ENCODE measurements around the gene MARCKSL1. TPM values are rescaled to one million over a fixed set of nuclear protein-coding genes. Genes with fewer than 3 reads are reported as not detected.

The MARCKSL1 gene
- total RNA-seq, 2 donors from 2014 or later, result 12.9 to 34.5 TPM

GRCh38 chr1:32327204-32327603 is 8.8 kb downstream of the MARCKSL1 start:
- TF ChIP-seq CTCF (IDR thresholded peaks at IDR 0.05), result no peak
- TF ChIP-seq POLR2A (IDR thresholded peaks at IDR 0.05), result no peak
- no peak for ATAC-seq
- peaks cover 8% of the 10 kb centered on the region for H3K4me1 ChIP-seq
- intact Hi-C loops (cut with DNase I), result no loop called here
- H3K27me3 ChIP-seq, result no peaks in the 10 kb centered on the region
- DNase-seq, result no peak
- H3K27ac ChIP-seq, result no peak overlapping the region
- WGBS, 2 donors, result 91 to 93% methylated on average over 11 of the region's 11 CpGs
- no peak overlapping the region for H3K4me3 ChIP-seq
- H3K36me3 ChIP-seq (replicated peaks in 1 of 2; ENCODE audit: insufficient read depth in 1 of 2, low read depth in 2 of 2), result peaks cover 5 to 28% of the 10 kb centered on the region in 2 donors
- no peaks in the 10 kb centered on the region for H3K9me3 ChIP-seq

DNA sequence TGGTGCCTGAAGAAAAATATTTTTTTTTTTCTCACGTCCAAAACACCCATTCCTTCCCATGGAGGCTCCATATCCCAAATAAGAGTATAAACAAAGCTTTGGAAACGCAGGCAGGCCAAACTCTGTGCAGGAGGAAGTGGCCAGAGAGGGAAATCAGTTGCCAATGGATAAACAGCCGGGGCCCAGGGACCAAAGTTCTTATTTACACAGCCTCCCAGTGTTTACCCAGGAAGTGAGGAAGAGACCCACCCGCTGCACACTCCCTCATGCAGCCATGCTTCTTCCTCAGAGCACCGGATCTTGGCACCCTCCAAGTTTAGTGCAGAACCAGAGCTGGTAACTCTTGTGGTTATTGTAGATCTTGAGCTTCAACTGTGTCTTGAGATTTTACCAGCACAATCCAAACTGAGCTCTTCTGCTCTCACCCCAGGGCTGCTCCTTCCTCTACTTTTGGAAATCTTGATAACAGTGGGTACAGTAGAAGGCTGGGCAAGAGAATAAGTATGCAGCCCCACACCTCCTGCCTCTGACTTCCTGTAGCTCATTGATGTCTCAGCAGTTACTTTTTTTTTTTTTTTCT is 14.2 kb downstream of the MARCKSL1 start:
- H3K9me3 ChIP-seq, result no peaks in the 10 kb centered on the region
- DNase-seq (peak; percentile 78 to 87 (median 86)), ATAC-seq (peak; percentile 94)
- intact Hi-C loops (cut with DNase I), result no loop called here
- WGBS, 2 donors, result 5 to 16% methylated on average over 5 of the region's 5 CpGs
- peaks cover 23% of the 10 kb centered on the region for H3K4me1 ChIP-seq
- peaks cover 0 to 3% of the 10 kb centered on the region in 2 donors for H3K36me3 ChIP-seq (replicated peaks in 1 of 2; ENCODE audit: insufficient read depth in 1 of 2, low read depth in 2 of 2)
- peak overlapping the region in 3 of 4 donors; percentile 55 to 73 (median 56) for H3K27ac ChIP-seq
- no peaks in the 10 kb centered on the region for H3K27me3 ChIP-seq
- H3K4me3 ChIP-seq, result no peak overlapping the region
- no peak for TF ChIP-seq POLR2A (IDR thresholded peaks at IDR 0.05)
- no peak for TF ChIP-seq CTCF (IDR thresholded peaks at IDR 0.05)

DNA sequence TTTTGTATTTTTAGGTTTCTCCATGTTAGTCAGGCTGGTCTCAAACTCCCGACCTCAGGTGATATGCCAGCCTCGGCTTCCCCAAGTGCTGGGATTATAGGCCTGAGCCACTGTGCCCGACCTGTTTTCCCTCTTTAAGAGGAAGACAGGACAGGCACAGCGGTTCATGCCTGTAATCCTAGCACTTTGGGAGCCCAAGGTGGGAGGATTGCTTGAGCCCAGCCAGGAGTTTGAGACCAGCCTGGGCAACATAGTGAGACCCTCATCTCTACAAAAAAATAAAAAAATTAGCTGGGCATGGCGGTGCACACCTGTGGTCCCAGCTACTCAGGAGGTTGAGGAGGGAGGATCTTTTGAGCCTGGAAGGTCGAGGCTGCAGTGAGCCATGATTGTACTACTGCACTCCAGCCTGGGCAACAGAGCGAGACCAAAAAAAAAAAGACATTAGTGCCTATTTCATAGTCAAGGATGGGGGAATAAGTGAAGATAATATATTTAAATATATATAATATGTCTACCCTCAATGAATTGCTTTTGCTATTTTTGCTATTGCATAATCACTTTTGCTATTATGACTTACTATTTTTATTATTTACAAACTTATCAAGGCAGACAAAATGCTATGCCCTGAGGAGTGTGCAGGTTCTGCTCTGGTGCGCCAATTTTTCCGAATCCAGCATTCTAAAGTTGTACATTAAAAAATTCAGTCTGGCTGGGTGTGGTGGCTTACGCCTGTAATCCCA is 17.7 kb downstream of the MARCKSL1 start:
- DNase-seq, result no peak
- Histone ChIP-seq H3K4me3 (no peak overlapping the region), H3K27ac (no peak overlapping the region), H3K9me3 (no peaks in the 10 kb centered on the region), H3K36me3 (replicated peaks in 1 of 2; ENCODE audit: insufficient read depth in 1 of 2, low read depth in 2 of 2) (no peaks in the 10 kb centered on the region), H3K27me3 (no peaks in the 10 kb centered on the region), H3K4me1 (peaks cover 27% of the 10 kb centered on the region)
- intact Hi-C loops (cut with DNase I), result no loop called here
- no peak for ATAC-seq
- TF ChIP-seq POLR2A (IDR thresholded peaks at IDR 0.05) (no peak), CTCF (IDR thresholded peaks at IDR 0.05) (no peak)
- 92% methylated on average over 10 of the region's 10 CpGs for WGBS, 2 donors

- Histone ChIP-seq H3K9me3 (no peaks in the 10 kb centered on the region), H3K4me3 (no peak overlapping the region), H3K36me3 (replicated peaks in 1 of 2; ENCODE audit: insufficient read depth in 1 of 2, low read depth in 2 of 2) (no peaks in the 10 kb centered on the region), H3K27ac (no peak overlapping the region), H3K27me3 (no peaks in the 10 kb centered on the region), H3K4me1 (peaks cover 16% of the 10 kb centered on the region)
- TF ChIP-seq POLR2A (IDR thresholded peaks at IDR 0.05), result no peak
- TF ChIP-seq CTCF (IDR thresholded peaks at IDR 0.05), result no peak
- intact Hi-C loops (cut with DNase I), result no loop called here
- DNase-seq, result no peak
- 65 to 66% methylated on average over 3 of the region's 3 CpGs for WGBS, 2 donors
- no peak for ATAC-seq
These were observed 19.1 kb downstream of the MARCKSL1 start for GRCh38 chr1:32316903-32317277.

All from body of pancreas (tissue), 4 donors.